Measurements from ENCODE around the gene SEMA3A.

DNA sequence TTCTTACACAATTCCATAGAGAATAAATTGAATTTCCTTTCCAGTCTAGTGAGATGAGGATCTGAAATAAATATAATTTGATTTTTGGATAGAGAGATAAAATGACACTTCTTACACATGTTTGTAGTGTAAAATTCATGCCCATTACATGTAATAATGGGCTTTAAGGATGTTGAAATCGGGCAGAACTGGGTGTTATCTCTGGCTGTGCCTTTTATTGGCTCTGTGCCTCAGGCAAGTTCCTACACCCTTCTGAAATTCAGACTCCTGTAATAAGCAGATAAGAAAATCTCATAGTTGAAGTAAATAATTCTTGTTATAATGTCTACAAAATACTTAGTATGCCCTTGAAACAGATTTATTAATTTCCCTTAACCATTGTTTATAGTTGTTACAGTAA, 125.6 kb downstream of the SEMA3A start:
- no peak for TF ChIP-seq ZNF709 (CRISPR knock-in tag; IDR thresholded peaks at IDR 0.05)
- TF ChIP-seq MBNL3 (CRISPR knock-in tag; conservative IDR thresholded peaks at IDR 0.05): no peak
- TF ChIP-seq ZFX (CRISPR knock-in tag; IDR thresholded peaks at IDR 0.05; ENCODE audit: low read depth): no peak
- TF ChIP-seq FOXM1 (CRISPR knock-in tag; IDR thresholded peaks at IDR 0.05): no peak
- TF ChIP-seq, protein P1, sequence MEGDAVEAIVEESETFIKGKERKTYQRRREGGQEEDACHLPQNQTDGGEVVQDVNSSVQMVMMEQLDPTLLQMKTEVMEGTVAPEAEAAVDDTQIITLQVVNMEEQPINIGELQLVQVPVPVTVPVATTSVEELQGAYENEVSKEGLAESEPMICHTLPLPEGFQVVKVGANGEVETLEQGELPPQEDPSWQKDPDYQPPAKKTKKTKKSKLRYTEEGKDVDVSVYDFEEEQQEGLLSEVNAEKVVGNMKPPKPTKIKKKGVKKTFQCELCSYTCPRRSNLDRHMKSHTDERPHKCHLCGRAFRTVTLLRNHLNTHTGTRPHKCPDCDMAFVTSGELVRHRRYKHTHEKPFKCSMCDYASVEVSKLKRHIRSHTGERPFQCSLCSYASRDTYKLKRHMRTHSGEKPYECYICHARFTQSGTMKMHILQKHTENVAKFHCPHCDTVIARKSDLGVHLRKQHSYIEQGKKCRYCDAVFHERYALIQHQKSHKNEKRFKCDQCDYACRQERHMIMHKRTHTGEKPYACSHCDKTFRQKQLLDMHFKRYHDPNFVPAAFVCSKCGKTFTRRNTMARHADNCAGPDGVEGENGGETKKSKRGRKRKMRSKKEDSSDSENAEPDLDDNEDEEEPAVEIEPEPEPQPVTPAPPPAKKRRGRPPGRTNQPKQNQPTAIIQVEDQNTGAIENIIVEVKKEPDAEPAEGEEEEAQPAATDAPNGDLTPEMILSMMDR (CRISPR knock-in tag; IDR thresholded peaks at IDR 0.05): no peak
- TF ChIP-seq CCAR2 (optimal IDR thresholded peaks at IDR 0.05; ENCODE audit: low read depth, low read length): no peak
- TF ChIP-seq PAXIP1 (CRISPR knock-in tag; conservative IDR thresholded peaks at IDR 0.05): no peak
- TF ChIP-seq MAFK (conservative IDR thresholded peaks at IDR 0.05 in 1 of 2, IDR thresholded peaks at IDR 0.05 in 1 of 2; ENCODE audit: low read length in 2 of 2): no peak
- TF ChIP-seq REXO4 (CRISPR knock-in tag; IDR thresholded peaks at IDR 0.05; ENCODE audit: borderline replicate concordance): no peak
